Activated T-helper 2 cell treated with anti-CD3 and anti-CD28 coated beads, Interferon-gamma antibody, Interleukin-2, Interleukin-4, amounts not matched to agents 10 μg/mL and 5 μg/mL and 100 μg/mL, durations not matched to agents 14 hours and 24 hours and 36 hours (primary cell): ENCODE results near the gene CSMD2. TPM values are rescaled to one million over a fixed set of nuclear protein-coding genes. Genes with fewer than 3 reads are reported as not detected.

Experiments used
- DNase-seq: peaks from one replicate; pipeline ENCODE4 v3.0.0; 2021; ENCODE audit warnings: low spot score
- H3K27ac Mint-ChIP-seq: one replicate; pipeline ENCODE4 v1.8.0; 2021; ENCODE audit warnings: mixed read lengths
- H3K27me3 Mint-ChIP-seq: one replicate; pipeline ENCODE4 v1.8.0; 2021; ENCODE audit warnings: low read depth, mixed read lengths
- H3K36me3 Mint-ChIP-seq: one replicate; pipeline ENCODE4 v1.8.0; 2021; ENCODE audit warnings: low read depth, mixed read lengths
- H3K4me1 Mint-ChIP-seq: one replicate; pipeline ENCODE4 v1.8.0; 2021; ENCODE audit warnings: low read depth, mixed read lengths
- H3K4me3 Mint-ChIP-seq: one replicate; pipeline ENCODE4 v1.8.0; 2021; ENCODE audit warnings: low read depth, mild to moderate bottlenecking, moderate library complexity, mixed read lengths
- H3K9me3 Mint-ChIP-seq: one replicate; pipeline ENCODE4 v1.8.0; 2021; ENCODE audit warnings: mixed read lengths
- intact Hi-C: fragments of 100-400 bp; cut with micrococcal nuclease; formaldehyde crosslinking; loops from one replicate; pipeline ENCODE4 v1.15.1; 2023
- total RNA-seq: library from RNA; stranded (reverse); gene quantifications from 2 replicates; pipeline ENCODE4 v1.2.3, GENCODE V29; 2022

Gene CSMD2
- total RNA-seq, 1 donor from 2014 or later = not detected

DNA sequence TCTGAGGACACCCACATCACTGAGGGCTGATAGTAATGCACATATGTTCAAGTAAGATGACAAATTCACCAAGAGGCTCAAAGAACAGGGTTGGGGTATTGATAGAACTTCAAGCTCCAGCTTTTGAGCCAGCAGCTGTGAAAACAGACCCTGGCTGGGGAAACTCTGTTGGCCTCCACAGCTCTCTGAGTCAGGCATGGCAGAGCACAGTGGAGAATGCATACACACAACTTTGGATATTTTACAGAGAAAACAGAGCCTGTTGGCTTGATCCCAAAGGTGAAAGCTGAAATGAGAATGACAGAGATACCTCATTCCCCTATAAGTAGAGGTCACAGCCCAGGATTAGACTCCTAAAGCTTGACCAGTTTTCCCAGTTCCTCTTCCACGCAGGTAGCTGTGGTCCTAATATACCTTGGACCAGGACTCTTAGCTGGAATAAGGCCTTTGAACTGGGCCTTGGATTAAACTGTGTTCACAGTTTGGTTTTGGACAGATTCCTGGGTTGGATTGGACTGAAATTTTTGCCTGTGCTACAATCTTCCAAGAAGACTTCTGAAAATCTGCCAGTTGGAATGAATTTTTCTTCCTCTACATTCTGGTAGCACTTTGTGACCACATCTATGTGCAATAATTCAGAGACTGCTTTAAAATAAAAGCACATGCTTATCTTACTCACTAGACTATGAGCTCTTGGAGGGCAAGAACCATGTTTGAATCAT, 402.8 kb downstream of the CSMD2 start:
- Mint-ChIP-seq H3K36me3 (no peaks in the 10 kb centered on the region), H3K4me3 (no peak overlapping the region), H3K27me3 (no peaks in the 10 kb centered on the region), H3K4me1 (no peaks in the 10 kb centered on the region), H3K27ac (no peak overlapping the region), H3K9me3 (no peaks in the 10 kb centered on the region)
- intact Hi-C loops = no loop called here
- DNase-seq = no peak

- Mint-ChIP-seq H3K27ac (no peak overlapping the region), H3K4me3 (no peak overlapping the region), H3K36me3 (no peaks in the 10 kb centered on the region), H3K9me3 (no peaks in the 10 kb centered on the region), H3K27me3 (no peaks in the 10 kb centered on the region), H3K4me1 (no peaks in the 10 kb centered on the region)
- intact Hi-C loops = no loop called here
- no peak for DNase-seq
These were observed 406.3 kb downstream of the CSMD2 start for GRCh38 chr1:33758698-33759097.

- no peaks in the 10 kb centered on the region for H3K4me1 Mint-ChIP-seq
- H3K4me3 Mint-ChIP-seq = no peak overlapping the region
- no peaks in the 10 kb centered on the region for H3K36me3 Mint-ChIP-seq
- H3K9me3 Mint-ChIP-seq = no peaks in the 10 kb centered on the region
- H3K27ac Mint-ChIP-seq = no peak overlapping the region
- intact Hi-C loops = no loop called here
- no peaks in the 10 kb centered on the region for H3K27me3 Mint-ChIP-seq
- DNase-seq = no peak
These were observed 411.8 kb downstream of the CSMD2 start for GRCh38 chr1:33753087-33753856.

- Mint-ChIP-seq H3K27ac (no peak overlapping the region), H3K9me3 (no peaks in the 10 kb centered on the region), H3K4me1 (no peaks in the 10 kb centered on the region), H3K27me3 (peaks cover 2% of the 10 kb centered on the region), H3K36me3 (no peaks in the 10 kb centered on the region), H3K4me3 (no peak overlapping the region)
- no peak for DNase-seq
- intact Hi-C loops = no loop called here
These were observed 419.1 kb downstream of the CSMD2 start for GRCh38 chr1:33745942-33746341.

DNA sequence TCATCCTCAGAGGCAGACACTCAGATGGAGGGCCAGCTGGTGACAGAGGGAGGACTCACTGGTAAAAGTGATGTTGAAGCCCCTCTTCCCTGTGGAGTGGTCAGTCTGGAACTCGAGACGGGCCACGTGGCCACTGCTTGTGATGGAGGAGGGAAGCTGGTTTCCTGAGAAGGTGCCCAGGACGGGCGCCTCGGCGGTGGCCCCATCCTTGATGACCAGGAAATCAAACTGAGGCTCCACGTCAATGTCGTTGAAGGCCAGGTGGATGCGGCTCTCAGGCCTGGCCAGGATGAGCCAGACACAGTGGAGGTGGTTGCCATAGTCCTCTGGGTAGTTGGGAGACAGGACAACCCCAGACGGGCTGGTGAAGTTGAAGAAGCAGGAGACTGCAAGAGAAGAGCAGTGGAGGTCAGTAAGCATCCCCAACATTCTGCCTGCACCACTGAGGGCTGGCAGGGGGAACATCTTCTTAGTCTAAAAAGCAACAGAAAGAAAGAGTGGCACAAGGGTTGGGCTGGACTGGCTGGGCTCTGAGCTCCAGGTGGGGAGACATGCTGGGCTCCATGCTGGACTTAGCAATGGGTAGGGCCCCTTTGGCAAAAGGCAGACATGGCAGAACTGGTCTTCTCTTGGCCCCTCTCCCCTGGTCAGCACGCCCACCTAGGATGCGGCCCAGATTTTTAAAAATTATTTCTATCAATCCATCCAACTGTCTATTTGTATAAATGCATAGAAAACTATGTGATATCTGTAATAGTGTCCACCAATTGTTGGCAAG, 421.6 kb downstream of the CSMD2 start:
- no peaks in the 10 kb centered on the region for H3K4me1 Mint-ChIP-seq
- H3K27ac Mint-ChIP-seq = no peak overlapping the region
- intact Hi-C loops = no loop called here
- no peaks in the 10 kb centered on the region for H3K9me3 Mint-ChIP-seq
- peaks cover 2% of the 10 kb centered on the region for H3K27me3 Mint-ChIP-seq
- no peak for DNase-seq
- no peak overlapping the region for H3K4me3 Mint-ChIP-seq
- no peaks in the 10 kb centered on the region for H3K36me3 Mint-ChIP-seq

DNA sequence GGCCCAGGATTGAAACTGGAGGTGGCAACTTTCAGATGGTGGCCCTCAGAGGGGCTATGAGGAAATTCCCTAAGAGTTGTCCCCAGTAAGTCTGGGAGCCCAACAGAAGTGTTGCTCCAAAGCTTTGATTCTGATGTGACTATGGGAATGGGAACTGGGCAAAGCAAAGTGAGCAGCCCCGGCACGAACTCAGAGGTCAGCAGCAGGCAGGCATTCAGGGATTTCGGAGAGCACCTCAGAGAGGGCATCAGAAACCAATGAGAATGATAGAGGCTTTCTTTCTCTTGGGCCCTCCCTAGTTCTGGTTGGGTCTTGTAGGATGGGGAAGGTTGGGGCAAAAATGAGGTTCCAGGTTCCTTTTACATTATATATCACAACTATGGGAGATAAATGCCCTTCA, 422.4 kb downstream of the CSMD2 start:
- H3K27me3 Mint-ChIP-seq = peaks cover 2% of the 10 kb centered on the region
- no peak overlapping the region for H3K27ac Mint-ChIP-seq
- no peaks in the 10 kb centered on the region for H3K36me3 Mint-ChIP-seq
- no peaks in the 10 kb centered on the region for H3K9me3 Mint-ChIP-seq
- intact Hi-C loops = no loop called here
- no peaks in the 10 kb centered on the region for H3K4me1 Mint-ChIP-seq
- no peak overlapping the region for H3K4me3 Mint-ChIP-seq
- no peak for DNase-seq

- Mint-ChIP-seq H3K9me3 (no peaks in the 10 kb centered on the region), H3K36me3 (no peaks in the 10 kb centered on the region), H3K27ac (no peak overlapping the region), H3K27me3 (peaks cover 2% of the 10 kb centered on the region), H3K4me1 (no peaks in the 10 kb centered on the region), H3K4me3 (no peak overlapping the region)
- intact Hi-C loops = no loop called here
- no peak for DNase-seq
These were observed 423.3 kb downstream of the CSMD2 start for GRCh38 chr1:33741749-33742148.

GRCh38 chr1:33740040-33740744, 424.8 kb downstream of the CSMD2 start:
- no peaks in the 10 kb centered on the region for H3K9me3 Mint-ChIP-seq
- no peaks in the 10 kb centered on the region for H3K36me3 Mint-ChIP-seq
- DNase-seq = no peak
- no peak overlapping the region for H3K27ac Mint-ChIP-seq
- intact Hi-C loops = no loop called here
- H3K4me1 Mint-ChIP-seq = no peaks in the 10 kb centered on the region
- H3K27me3 Mint-ChIP-seq = no peaks in the 10 kb centered on the region
- H3K4me3 Mint-ChIP-seq = no peak overlapping the region

GRCh38 chr1:33738976-33739375, 426.1 kb downstream of the CSMD2 start:
- H3K27ac Mint-ChIP-seq = no peak overlapping the region
- no peak overlapping the region for H3K4me3 Mint-ChIP-seq
- no peaks in the 10 kb centered on the region for H3K9me3 Mint-ChIP-seq
- no peaks in the 10 kb centered on the region for H3K36me3 Mint-ChIP-seq
- H3K27me3 Mint-ChIP-seq = no peaks in the 10 kb centered on the region
- no peak for DNase-seq
- H3K4me1 Mint-ChIP-seq = no peaks in the 10 kb centered on the region
- intact Hi-C loops = no loop called here

DNA sequence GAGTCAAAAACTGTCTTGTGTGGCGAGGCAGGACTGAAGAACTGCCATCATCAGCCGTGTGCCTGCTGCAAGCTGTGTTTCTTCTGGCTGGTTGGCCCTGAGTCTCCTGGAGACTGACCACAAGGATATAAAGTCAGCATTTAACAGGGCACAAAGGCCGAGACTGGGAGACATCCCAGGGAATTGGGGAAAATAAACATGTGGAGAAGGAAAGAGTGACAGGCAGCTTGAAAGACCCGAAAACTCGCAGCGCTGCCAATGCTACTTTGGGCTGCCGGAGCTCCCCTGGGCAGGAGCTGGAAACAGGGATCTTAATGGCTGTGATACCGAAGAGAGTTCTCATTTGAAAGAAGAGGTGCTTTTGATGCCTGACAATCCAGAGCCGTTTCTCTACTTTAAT, 426.5 kb downstream of the CSMD2 start:
- intact Hi-C loops = no loop called here
- no peak overlapping the region for H3K4me3 Mint-ChIP-seq

GRCh38 chr1:33736496-33736895, 428.5 kb downstream of the CSMD2 start:
- Mint-ChIP-seq H3K4me1 (no peaks in the 10 kb centered on the region), H3K27me3 (no peaks in the 10 kb centered on the region), H3K36me3 (no peaks in the 10 kb centered on the region), H3K27ac (no peak overlapping the region), H3K9me3 (no peaks in the 10 kb centered on the region), H3K4me3 (no peak overlapping the region)
- DNase-seq = no peak
- intact Hi-C loops = no loop called here

More for the DNA sequence above, 426.5 kb downstream of the CSMD2 start:
- DNase-seq = no peak
- no peaks in the 10 kb centered on the region for H3K36me3 Mint-ChIP-seq
- H3K4me1 Mint-ChIP-seq = no peaks in the 10 kb centered on the region
- H3K27me3 Mint-ChIP-seq = no peaks in the 10 kb centered on the region
- H3K9me3 Mint-ChIP-seq = no peaks in the 10 kb centered on the region
- H3K27ac Mint-ChIP-seq = no peak overlapping the region

DNA sequence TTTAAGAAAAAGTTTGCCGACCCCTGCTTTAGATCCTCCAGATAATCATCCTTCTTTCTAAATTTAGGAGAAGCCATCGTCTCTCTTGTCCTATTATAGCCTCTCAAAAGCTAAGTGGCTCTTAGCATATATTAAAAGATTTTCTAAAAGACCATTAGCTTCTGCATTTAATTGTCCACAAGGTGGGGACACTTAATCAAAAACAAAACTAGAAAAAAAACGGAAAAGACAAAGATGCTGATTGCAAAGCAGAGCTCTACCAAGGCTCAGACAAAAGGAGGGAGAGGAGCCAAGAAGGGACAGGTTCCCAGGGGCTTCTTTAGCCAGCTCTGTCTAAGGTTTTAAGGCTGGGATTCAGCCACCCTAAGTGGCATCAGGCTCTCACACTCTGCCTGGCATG, 429.4 kb downstream of the CSMD2 start:
- DNase-seq = no peak
- intact Hi-C loops = no loop called here
- Mint-ChIP-seq H3K27ac (no peak overlapping the region), H3K27me3 (no peaks in the 10 kb centered on the region), H3K4me1 (no peaks in the 10 kb centered on the region), H3K4me3 (no peak overlapping the region), H3K9me3 (no peaks in the 10 kb centered on the region), H3K36me3 (no peaks in the 10 kb centered on the region)
